BLaER1 (cell line): ENCODE measurements around the gene ENC1.
A peak's percentile ranks its signal among the peaks of the same experiment; 100 is the strongest.

Experiments
- H3K27ac ChIP-seq: shearing (Covaris generic); formaldehyde crosslinking; 2 replicates; pipeline ENCODE4 v1.8.1; 2022
- H3K27me3 ChIP-seq: shearing (Covaris generic); formaldehyde crosslinking; 2 replicates; pipeline ENCODE4 v1.8.1; 2022
- H3K36me3 ChIP-seq: shearing (Covaris generic); formaldehyde crosslinking; 2 replicates; pipeline ENCODE4 v1.8.1; 2022
- H3K4me1 ChIP-seq: shearing (Covaris generic); formaldehyde crosslinking; 2 replicates; pipeline ENCODE4 v1.8.1; 2022
- H3K4me2 ChIP-seq: shearing (Covaris generic); formaldehyde crosslinking; 2 replicates; pipeline ENCODE4 v1.8.1; 2022
- H3K4me3 ChIP-seq: shearing (Covaris generic); formaldehyde crosslinking; 2 replicates; pipeline ENCODE4 v1.8.1; 2022
- H3K9ac ChIP-seq: shearing (Covaris generic); formaldehyde crosslinking; 2 replicates; pipeline ENCODE4 v1.8.1; 2022
- H3K9me3 ChIP-seq: shearing (Covaris generic); formaldehyde crosslinking; 2 replicates; pipeline ENCODE4 v1.8.1; 2022
- H4K20me1 ChIP-seq: shearing (Covaris generic); formaldehyde crosslinking; 2 replicates; pipeline ENCODE4 v1.8.1; 2022
- Cebpa-rat ChIP-seq: shearing (Covaris generic); IDR thresholded peaks from 2 replicates; pipeline ENCODE4 v1.8.1; 2022

Gene ENC1

DNA sequence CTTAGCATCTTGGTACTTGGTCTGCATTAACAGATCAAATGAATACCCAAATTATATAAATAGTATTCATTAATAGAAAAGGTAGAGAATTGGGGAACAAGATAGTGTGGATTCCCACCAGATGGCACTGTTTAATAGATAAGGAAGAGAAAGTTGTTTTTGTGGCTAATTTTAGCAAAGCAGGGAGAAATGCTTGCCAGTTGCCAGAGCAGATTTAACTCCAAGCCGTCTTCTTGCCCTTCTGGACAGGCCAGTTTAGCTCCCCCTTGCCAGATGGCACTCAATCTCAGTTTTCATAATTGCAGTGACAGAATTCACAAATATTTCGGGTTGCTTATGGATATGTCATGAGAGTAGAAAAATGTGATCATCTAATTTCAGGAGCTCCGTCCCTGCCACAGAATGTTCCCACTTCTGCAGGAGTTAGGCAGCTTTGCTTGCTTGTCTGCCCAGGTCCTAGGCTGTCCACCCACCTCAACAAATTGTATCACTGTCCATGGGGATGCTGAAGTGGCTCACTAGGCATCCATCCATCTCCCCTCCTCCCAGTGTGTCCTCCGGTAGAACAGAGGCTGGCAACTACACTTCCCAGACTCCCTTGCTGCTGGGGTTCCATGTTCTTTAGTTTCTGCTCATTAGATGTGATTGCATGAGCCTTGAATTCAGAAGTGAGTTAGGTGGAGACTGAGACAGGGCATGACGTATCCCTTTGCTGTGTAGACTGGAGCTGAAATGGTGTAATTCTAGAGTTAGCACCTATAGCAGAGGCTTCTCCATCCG is 32.7 kb upstream of the ENC1 start:
- TF ChIP-seq Cebpa-rat: no peak
- H3K27me3 ChIP-seq: no peaks in the 10 kb centered on the region
- H4K20me1 ChIP-seq: no peaks in the 10 kb centered on the region
- H3K9ac ChIP-seq: peak overlapping the region; percentile 25; the same call in 1 of the 2 replicates
- H3K27ac ChIP-seq: no peak overlapping the region
- H3K4me2 ChIP-seq: peak overlapping the region; percentile 29; the same call in 1 of the 2 replicates
- H3K9me3 ChIP-seq: peaks cover 15% of the 10 kb centered on the region
- H3K4me1 ChIP-seq: peaks cover 7% of the 10 kb centered on the region
- no peaks in the 10 kb centered on the region for H3K36me3 ChIP-seq
- H3K4me3 ChIP-seq: no peak overlapping the region

DNA sequence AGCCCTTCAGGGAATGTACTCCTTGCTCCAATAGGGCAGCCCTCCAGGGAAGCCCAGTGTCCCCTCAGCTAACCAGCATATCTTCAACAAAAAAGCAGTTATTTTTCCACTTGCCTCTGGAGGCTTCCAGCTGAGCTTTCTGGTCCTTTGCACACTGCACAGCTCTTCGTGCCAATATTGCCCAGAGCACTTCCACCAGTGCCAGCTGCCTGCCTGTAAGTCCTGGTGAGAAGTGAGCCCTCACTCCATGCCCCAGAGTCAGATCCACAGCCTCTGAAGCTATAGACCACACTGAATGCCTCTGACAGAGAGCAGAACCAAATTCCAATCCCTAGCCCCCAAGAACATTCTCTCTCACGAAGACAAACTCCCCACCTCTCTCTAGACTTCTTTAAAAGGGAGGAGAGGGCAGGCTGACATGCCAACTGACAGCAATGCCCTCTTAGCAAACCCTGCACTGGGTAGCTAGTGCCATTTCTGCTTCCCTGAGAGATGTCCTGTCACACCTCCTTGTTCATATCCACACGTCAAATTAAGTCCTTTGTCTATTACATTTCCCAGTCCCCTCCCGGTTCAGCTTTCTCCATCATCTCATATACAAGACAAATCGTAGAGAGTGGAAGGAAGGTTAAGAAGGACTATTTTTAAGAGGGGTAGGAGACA is 31.8 kb upstream of the ENC1 start:
- H3K27ac ChIP-seq: no peak overlapping the region
- H3K4me2 ChIP-seq: no peak overlapping the region
- H3K9me3 ChIP-seq: peaks cover 15% of the 10 kb centered on the region
- TF ChIP-seq Cebpa-rat: no peak
- H4K20me1 ChIP-seq: no peaks in the 10 kb centered on the region
- H3K9ac ChIP-seq: no peak overlapping the region
- H3K27me3 ChIP-seq: no peaks in the 10 kb centered on the region
- peaks cover 7% of the 10 kb centered on the region for H3K4me1 ChIP-seq
- H3K36me3 ChIP-seq: no peaks in the 10 kb centered on the region
- no peak overlapping the region for H3K4me3 ChIP-seq

DNA sequence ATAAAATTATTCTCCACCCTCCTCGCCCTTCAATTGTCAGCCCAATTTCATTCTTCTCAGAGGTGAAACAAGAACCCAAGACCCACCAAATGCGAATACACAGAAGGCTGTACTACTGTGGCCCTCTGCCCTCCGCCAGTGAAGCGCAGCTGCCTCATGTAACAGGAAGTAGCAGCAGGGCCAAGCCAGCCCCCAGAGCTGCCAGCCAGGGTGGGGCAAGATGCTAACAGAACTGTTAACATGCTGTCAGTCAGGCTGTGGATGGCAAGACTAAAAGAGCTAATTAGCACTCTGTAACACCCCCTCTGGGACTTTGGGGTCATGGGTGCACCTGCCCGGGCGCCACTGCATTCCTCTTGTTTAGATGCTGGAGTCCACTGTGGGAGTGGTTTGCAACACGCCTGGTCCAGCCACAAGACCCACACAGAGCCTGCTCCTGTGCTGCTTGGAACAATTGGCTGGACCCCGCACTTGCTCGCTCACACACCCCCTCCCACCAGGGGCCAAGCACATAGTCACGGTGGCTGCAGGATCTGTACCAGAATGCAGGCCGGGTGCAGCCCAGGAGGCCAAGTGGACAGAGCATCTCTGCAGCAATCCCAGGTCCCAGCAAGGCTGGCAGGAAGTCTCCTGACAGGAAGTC is 30.0 kb upstream of the ENC1 start:
- no peak for TF ChIP-seq Cebpa-rat
- H3K9ac ChIP-seq: no peak overlapping the region
- no peak overlapping the region for H3K4me3 ChIP-seq

DNA sequence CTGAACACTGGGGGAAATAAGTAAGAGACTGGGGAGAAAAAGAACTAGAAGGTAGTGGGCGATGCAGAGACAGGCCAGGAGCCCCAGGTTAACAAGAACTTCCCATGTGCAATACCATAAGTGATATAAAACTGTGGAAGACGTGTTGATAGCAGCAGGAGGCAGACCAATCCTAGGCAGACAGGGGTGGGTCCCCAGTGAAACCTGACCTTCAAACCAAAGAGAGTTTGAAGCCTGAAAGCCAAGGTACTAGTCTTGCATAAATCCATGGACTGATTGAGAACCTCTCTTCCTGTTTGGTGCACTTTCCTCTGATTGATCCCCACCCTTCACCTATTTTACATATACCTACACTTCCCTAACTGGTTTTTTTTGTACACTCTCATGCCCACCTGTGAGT is 29.3 kb upstream of the ENC1 start:
- H3K4me1 ChIP-seq: peaks cover 7% of the 10 kb centered on the region
- TF ChIP-seq Cebpa-rat: no peak
- H3K4me3 ChIP-seq: no peak overlapping the region
- H3K4me2 ChIP-seq: no peak overlapping the region
- peaks cover 15% of the 10 kb centered on the region for H3K9me3 ChIP-seq
- no peak overlapping the region for H3K27ac ChIP-seq
- H3K27me3 ChIP-seq: no peaks in the 10 kb centered on the region
- no peak overlapping the region for H3K9ac ChIP-seq
- no peaks in the 10 kb centered on the region for H3K36me3 ChIP-seq
- H4K20me1 ChIP-seq: no peaks in the 10 kb centered on the region

More for the DNA sequence above, 30.0 kb upstream of the ENC1 start:
- Histone ChIP-seq H3K4me1 (peaks cover 7% of the 10 kb centered on the region), H3K9me3 (peaks cover 15% of the 10 kb centered on the region), H4K20me1 (no peaks in the 10 kb centered on the region), H3K36me3 (no peaks in the 10 kb centered on the region), H3K4me2 (no peak overlapping the region), H3K27me3 (no peaks in the 10 kb centered on the region), H3K27ac (no peak overlapping the region)

DNA sequence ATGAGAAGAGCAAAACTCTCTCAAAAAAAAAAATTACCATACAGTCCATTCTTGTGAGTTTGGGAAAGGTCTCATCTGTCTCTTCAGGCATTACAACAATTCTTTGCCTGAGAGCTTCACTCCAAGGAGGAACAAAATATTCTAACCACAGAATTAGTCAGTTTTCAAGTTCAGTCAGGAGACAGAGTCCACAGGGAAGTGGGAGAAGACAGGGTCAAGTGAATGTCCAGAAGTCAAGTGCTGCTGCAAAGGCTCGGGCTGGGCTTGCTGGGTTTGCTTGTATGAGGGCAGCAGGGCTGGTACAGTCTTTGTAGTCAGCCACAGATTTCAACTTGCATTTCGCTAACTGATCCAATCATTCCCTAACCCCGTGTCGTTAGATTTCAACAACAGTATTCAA is 26.9 kb upstream of the ENC1 start:
- no peak overlapping the region for H3K9ac ChIP-seq
- H3K4me3 ChIP-seq: no peak overlapping the region
- H3K36me3 ChIP-seq: no peaks in the 10 kb centered on the region
- no peaks in the 10 kb centered on the region for H4K20me1 ChIP-seq
- TF ChIP-seq Cebpa-rat: no peak
- H3K27ac ChIP-seq: no peak overlapping the region
- no peaks in the 10 kb centered on the region for H3K27me3 ChIP-seq
- peaks cover 15% of the 10 kb centered on the region for H3K9me3 ChIP-seq
- H3K4me2 ChIP-seq: no peak overlapping the region
- H3K4me1 ChIP-seq: no peaks in the 10 kb centered on the region

DNA sequence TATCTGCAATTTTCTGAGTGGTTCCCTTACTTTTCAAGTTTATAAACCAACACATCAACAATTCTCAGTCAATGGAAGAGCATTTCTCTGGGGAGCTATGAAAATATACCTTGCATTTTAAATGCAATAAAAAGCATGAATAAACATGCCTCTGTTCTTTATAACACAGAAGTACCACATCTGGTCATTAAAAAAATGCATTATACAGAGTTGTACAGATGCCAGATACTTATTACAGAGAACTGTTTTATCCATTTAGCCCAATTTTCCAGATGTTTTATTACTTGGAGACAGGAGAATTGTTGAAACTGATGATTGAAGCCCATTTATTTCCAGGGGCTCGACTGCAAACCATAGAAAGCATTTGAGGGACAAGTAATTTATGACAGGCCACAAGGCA is 25.3 kb upstream of the ENC1 start:
- H3K36me3 ChIP-seq: no peaks in the 10 kb centered on the region
- H3K27me3 ChIP-seq: no peaks in the 10 kb centered on the region
- H3K4me2 ChIP-seq: no peak overlapping the region
- H3K9me3 ChIP-seq: peaks cover 15% of the 10 kb centered on the region
- H4K20me1 ChIP-seq: no peaks in the 10 kb centered on the region
- no peak overlapping the region for H3K9ac ChIP-seq
- no peak for TF ChIP-seq Cebpa-rat
- H3K27ac ChIP-seq: no peak overlapping the region
- no peaks in the 10 kb centered on the region for H3K4me1 ChIP-seq
- H3K4me3 ChIP-seq: no peak overlapping the region

DNA sequence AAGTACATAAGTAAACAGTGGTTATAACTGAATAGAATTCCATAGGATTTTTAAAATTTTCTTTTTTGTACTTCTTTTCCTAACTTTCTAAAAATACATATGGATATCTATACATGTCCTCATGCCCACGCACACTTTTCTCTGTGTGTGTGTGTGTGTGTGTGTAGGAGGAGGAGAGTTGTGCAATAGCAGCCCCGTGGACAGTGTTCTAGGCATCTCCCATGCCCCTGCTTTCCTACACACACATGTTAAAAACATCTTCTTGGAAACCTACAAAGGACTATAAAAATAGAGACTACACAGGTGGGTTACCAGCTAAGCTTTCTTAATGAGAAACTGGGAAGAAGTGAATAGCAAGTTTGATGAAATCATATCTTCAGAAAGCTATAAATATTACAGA is 24.7 kb upstream of the ENC1 start:
- H3K36me3 ChIP-seq: no peaks in the 10 kb centered on the region
- H3K4me2 ChIP-seq: no peak overlapping the region
- H3K9me3 ChIP-seq: peaks cover 9% of the 10 kb centered on the region
- no peaks in the 10 kb centered on the region for H3K27me3 ChIP-seq
- H4K20me1 ChIP-seq: no peaks in the 10 kb centered on the region
- H3K4me3 ChIP-seq: no peak overlapping the region
- no peak for TF ChIP-seq Cebpa-rat
- H3K27ac ChIP-seq: no peak overlapping the region
- no peaks in the 10 kb centered on the region for H3K4me1 ChIP-seq
- no peak overlapping the region for H3K9ac ChIP-seq

DNA sequence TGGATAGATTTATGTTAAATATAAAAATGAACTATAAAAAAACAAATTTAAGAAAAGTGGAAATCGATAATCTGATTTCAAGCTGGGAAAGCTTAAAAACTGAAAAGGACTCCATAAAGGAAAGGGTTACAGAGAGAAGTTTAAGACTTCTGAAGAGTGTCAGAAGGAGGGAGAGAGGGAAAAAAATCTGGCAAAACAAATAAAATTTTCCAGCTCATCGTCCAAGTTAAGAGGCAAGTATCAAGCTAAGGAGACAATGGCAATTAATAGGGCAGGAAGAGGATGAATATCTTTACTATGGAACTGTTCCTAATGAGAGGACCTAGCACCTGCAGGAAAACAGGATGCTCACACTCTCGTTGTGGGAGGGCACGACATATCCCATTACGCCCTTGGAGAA is 24.0 kb upstream of the ENC1 start:
- no peaks in the 10 kb centered on the region for H3K36me3 ChIP-seq
- no peak for TF ChIP-seq Cebpa-rat
- H3K27ac ChIP-seq: no peak overlapping the region
- H3K27me3 ChIP-seq: no peaks in the 10 kb centered on the region
- no peak overlapping the region for H3K4me3 ChIP-seq
- no peaks in the 10 kb centered on the region for H4K20me1 ChIP-seq
- no peak overlapping the region for H3K9ac ChIP-seq
- no peak overlapping the region for H3K4me2 ChIP-seq
- H3K9me3 ChIP-seq: peaks cover 2% of the 10 kb centered on the region
- no peaks in the 10 kb centered on the region for H3K4me1 ChIP-seq

DNA sequence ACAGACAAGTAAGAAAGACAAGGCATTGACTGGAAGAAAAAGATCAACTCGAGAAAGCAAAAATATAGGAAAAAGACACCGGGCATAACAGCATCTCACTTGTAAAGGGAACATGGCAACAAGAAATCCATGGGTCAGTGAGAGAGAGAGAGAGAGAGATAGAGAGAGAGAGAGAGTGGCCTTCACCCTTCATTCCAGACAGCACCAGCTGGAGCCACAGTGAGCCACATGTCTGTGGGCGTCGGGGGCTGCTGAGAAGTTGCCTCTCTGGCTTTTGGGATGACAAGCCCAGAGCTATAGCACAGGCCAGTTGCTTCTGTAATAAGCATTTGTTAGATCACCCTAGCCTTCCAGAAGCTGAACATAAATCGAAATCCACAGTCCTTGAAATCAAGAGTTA is 20.3 kb upstream of the ENC1 start:
- no peak for TF ChIP-seq Cebpa-rat
- no peak overlapping the region for H3K4me2 ChIP-seq
- no peaks in the 10 kb centered on the region for H3K36me3 ChIP-seq
- H3K4me1 ChIP-seq: no peaks in the 10 kb centered on the region
- H3K4me3 ChIP-seq: no peak overlapping the region
- no peak overlapping the region for H3K27ac ChIP-seq
- H3K9ac ChIP-seq: no peak overlapping the region
- H4K20me1 ChIP-seq: no peaks in the 10 kb centered on the region
- H3K27me3 ChIP-seq: no peaks in the 10 kb centered on the region
- no peaks in the 10 kb centered on the region for H3K9me3 ChIP-seq

DNA sequence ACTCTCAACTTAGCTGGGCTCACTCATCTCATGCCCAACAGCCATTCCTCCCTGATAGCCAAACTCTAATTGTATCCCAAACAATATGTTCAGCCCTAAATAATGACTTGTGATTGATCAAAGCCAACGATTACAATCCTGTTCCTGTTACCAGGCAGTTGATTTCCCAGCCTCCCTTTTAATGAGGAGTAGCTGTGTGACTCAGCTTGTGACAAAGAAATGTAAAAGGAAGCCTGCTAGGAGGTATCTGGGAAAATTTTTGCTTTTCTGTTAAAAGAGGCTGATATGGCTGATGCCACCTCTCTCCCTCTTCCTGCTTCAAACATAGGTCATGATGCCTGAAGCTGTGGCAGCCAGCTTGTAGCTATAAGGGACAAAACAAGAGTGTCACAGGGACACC is 19.6 kb upstream of the ENC1 start:
- no peaks in the 10 kb centered on the region for H3K4me1 ChIP-seq

More for the DNA sequence above, 19.6 kb upstream of the ENC1 start:
- no peaks in the 10 kb centered on the region for H3K36me3 ChIP-seq
- H4K20me1 ChIP-seq: no peaks in the 10 kb centered on the region
- no peak overlapping the region for H3K4me2 ChIP-seq
- no peaks in the 10 kb centered on the region for H3K27me3 ChIP-seq
- no peak overlapping the region for H3K27ac ChIP-seq
- no peaks in the 10 kb centered on the region for H3K9me3 ChIP-seq
- no peak overlapping the region for H3K4me3 ChIP-seq
- H3K9ac ChIP-seq: no peak overlapping the region
- no peak for TF ChIP-seq Cebpa-rat
